HG02798 (cell line): Measurements from ENCODE around the gene MYOC.
"Not testable (repeated sequence)": the region's sequence is repeated elsewhere in the genome, so short reads cannot be mapped to it uniquely, and the experiment has no call there.

Experiments used
- ATAC-seq: cut with Tn5 transposase; IDR thresholded peaks from one replicate; pipeline ENCODE4 v1.9.1; 2021; ENCODE audit warnings: mild to moderate bottlenecking; ENCODE audit not compliant: unreplicated experiment, poor library complexity

The MYOC gene

DNA sequence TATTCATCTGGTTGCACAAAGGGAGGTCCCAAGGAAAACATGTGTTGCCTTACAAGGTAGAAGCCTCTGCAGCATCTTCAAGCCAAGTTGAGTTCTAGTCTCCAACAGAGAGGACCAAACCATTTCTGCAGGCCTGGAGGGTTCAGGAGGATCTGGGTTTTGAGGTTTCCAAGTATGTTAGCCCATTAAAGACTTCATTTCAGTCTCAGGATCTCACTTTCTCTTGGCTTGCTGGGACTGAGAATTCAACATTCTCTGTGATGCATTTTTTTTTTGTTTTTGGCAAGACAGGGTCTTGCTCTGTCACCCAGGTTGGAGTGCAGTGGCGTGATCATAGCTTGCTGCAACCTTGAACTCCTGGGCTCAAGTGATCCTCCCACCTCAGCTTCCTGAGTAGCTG, 39.2 kb downstream of the MYOC start:
- ATAC-seq: no peak

DNA sequence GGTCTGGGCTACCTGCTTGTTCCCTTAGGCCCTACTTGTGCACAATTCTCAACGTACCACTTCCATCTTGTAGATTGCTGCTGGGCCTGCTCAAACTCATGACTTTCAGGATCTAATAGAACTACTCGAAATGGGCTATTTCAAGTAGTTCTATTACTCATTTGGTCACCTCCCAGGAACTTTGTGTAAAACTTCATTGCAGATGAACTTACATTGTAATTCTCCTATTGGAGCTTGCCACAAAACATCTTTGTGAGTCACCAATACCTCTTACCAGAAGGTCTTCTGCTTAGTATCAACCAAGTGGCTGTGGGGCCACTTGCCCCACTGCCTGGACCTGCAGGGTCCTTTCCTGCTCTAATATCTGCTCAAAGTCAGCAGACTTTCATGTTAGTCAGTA, 41.2 kb downstream of the MYOC start:
- no peak for ATAC-seq

DNA sequence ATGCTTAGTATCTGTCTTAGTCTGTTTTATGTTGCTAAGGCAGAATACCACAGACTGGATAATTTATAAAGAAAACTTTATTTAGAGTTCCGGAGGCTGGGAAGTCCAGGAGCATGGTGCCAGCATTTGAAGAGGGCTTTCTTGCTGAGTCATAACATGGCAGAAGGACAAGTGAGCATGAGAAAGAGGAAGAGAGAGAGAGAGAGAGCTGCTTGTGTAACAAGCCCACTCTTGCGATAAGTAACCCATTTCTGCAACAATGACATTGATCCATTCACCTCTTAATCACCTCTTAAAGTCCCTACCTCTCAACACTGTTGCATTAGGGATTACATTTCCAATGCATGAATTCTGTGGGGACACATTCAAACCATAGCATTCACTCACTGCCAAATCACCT, 42.1 kb downstream of the MYOC start:
- peak; percentile 48 for ATAC-seq

DNA sequence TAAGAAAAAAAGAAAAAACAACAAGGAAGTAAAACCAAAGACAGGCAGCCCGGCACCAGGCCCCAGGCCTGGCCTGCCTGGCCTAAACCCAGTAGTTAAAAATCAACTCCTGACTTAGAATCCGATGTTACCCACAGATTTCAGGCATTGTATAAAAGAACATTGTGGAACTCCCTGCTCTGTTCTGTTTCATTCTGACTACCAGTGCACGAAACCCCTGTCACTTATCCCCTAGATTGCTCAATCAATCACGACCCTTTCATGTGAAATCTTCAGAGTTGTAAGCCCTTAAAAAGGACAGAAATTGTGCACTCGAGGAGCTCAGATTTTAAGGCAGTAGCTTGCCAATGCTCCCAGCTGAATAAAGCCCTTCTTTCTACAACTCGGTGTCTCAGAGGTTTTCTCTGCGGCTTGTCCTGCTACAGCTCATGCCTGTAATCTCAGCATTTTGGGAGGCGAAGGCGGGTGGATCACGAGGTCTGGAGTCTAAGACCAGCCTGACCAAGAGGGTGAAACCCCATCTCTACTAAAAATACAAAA, 46.0 kb downstream of the MYOC start:
- ATAC-seq: peak; percentile 49

- not testable (repeated sequence) for ATAC-seq
Observed at GRCh38 chr1:171603042-171603441, 49.4 kb downstream of the MYOC start.

DNA sequence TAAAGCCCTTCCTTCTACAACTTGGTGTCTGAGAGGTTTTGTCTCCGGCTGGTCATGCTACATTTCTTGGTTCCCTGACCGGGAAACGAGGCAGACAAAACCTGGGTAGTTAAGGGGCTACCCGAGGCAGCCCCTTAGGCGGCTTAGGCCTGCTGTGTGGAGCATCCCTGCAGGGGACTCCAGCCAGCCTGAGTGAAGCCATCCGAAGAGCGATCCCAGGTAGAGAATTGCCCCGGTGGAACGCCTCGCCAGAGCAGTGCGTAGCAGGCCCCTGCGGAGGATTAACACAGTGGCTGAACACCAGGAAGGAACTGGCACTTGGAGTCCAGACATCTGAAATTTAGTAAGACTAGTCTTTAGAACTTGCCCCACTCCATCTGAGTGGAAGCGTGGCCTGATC, 51.6 kb downstream of the MYOC start:
- no peak for ATAC-seq

DNA sequence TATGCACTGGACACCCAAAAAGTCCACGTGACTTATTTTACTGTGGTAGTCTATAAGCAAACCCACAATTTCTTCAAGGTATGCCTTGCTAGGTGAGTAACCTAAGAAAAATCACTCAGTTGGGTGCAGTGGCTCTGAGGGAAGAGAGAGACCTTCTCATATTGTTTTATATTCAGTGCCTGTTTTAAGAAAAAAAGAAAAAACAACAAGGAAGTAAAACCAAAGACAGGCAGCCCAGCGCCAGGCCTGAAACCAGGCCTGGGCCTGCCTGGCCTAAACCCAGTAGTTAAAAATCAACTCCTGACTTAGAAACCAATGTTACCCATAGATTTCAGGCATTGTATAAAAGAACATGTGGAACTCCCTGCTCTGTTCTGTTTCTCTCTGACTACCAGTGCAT, 52.2 kb downstream of the MYOC start:
- not testable (repeated sequence) for ATAC-seq

DNA sequence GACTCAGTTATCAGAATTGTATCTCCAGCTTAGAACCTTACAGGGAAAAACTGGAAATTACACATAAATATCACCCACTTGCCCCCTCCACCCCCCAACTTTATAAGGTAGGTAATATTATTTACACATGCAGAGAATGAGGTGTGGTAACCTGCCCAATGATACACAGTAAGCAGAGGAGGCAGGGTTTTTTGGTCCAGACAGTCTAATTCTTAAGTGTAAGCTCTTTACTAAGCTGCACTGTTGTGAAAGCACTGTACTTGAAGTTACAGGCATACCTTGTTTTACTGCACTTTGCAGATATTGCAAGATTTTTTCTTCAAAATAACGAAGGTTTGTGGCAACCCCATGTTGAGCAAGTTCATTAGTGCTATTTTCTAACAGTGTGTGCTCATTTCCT, 55.3 kb downstream of the MYOC start:
- ATAC-seq: no peak

DNA sequence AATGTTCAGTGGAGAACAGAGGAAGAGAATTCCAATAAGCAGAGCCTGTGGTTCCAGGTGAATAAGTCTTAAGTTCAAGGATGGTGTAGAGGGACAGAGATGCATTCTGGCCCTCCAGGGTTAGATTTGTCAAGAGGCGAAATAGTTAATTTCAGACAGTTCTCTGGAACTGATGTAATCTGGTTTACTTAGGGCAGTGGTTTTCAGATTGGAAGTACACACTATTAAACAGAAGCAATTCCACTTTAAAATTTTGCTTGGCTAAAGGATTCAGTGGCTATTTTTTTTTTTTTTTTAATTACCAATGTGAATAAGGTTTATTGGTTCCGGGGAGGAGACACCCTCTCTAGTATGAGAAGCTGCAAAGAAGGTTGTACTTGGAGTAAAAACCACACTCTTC, 55.8 kb downstream of the MYOC start:
- no peak for ATAC-seq

GRCh38 chr1:171596119-171596518, 56.4 kb downstream of the MYOC start:
- no peak for ATAC-seq

GRCh38 chr1:171595324-171595723, 57.2 kb downstream of the MYOC start:
- no peak for ATAC-seq

GRCh38 chr1:171590022-171590421, 62.5 kb downstream of the MYOC start:
- ATAC-seq: no peak

DNA sequence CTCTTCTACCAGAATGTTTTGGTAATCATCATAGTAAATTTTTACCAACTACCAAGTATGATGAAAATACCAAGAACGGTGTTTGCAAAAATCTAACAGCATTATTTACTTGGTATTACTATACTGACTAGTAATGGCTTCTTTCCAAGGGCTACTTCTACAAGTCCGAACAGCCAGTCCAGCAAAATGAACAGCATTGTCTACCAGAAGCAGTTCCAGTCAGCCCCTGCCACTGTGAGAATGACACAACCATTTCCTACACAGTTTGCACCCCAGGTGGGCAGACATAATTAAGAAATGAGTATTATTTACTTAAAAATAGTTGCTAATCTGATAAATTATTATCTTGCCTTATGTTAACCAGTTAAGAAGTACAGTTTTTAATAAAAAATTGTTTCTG, 64.3 kb downstream of the MYOC start:
- ATAC-seq: no peak

DNA sequence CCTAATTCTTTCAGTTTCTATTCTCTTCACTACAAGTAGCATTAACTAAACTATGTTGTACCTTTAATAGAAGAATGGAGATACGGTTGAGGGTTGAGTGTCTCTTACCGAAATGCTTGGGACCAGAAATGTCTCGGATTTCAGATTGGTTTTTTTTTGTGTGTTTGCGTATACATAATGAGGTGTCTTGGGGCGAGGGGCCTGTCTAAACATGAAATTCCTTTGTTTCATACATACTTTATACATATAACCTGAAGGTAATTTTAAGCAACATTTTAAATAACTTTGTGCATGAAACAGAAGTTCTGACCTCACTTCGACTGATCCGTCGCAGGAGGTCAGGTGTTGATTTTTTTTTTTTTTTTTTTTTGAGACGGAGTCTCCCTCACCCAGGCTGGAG, 66.8 kb downstream of the MYOC start:
- ATAC-seq: no peak
